Left ventricle myocardium inferior (tissue), 1 donor: ENCODE data around the gene SAMD1. TPM values are rescaled to one million over a fixed set of nuclear protein-coding genes. Genes with fewer than 3 reads are reported as not detected.
A peak's percentile ranks its signal among the peaks of the same experiment; 100 is the strongest.

Experiments
- DNase-seq: peaks from one replicate; pipeline ENCODE4 v3.0.0-alpha.2; 2020
- H3K27ac ChIP-seq: fragments of 200-600 bp; replicated peaks from 2 replicates; pipeline ENCODE4 v1.8.0; 2021
- H3K27me3 ChIP-seq: fragments of 200-600 bp; 2 replicates; pipeline ENCODE4 v1.8.0; 2021; ENCODE audit warnings: low read depth
- H3K36me3 ChIP-seq: fragments of 200-600 bp; 2 replicates; pipeline ENCODE4 v1.8.0; 2021
- H3K4me1 ChIP-seq: fragments of 200-600 bp; 2 replicates; pipeline ENCODE4 v1.8.0; 2021
- H3K4me3 ChIP-seq: fragments of 200-600 bp; 2 replicates; pipeline ENCODE4 v1.8.0; 2021; ENCODE audit warnings: mild to moderate bottlenecking, moderate library complexity
- H3K9me3 ChIP-seq: fragments of 200-600 bp; replicated peaks from 2 replicates; pipeline ENCODE4 v1.8.0; 2021
- intact Hi-C: fragments of 100-400 bp; cut with micrococcal nuclease; formaldehyde crosslinking; loops from one replicate; pipeline ENCODE4 v1.11.0; 2022
- total RNA-seq: library from RNA; stranded (reverse); fragmentation: NEBNext Ultra II Directional; extraction: Animal tissue kit (Norgen Biotek cat#: 25700); gene quantifications from one replicate; pipeline ENCODE4 v1.2.1, GENCODE V29; 2021
- TF ChIP-seq, protein P1 (sequence below): fragments of 200-600 bp; IDR thresholded peaks from 2 replicates; pipeline ENCODE4 v1.8.0; 2021; ENCODE audit warnings: antibody characterized with exemption, mild to moderate bottlenecking, borderline replicate concordance
- donor health status: DM: no; HTN: yes; CAD: no; lungs with severe emphysema.

Gene SAMD1
- total RNA-seq, 1 donor from 2014 or later: 46.7 TPM

GRCh38 chr19:14106840-14107239 is 16.3 kb upstream of the SAMD1 start:
- H3K4me3 ChIP-seq: peak overlapping the region; percentile 29
- TF ChIP-seq, protein P1, sequence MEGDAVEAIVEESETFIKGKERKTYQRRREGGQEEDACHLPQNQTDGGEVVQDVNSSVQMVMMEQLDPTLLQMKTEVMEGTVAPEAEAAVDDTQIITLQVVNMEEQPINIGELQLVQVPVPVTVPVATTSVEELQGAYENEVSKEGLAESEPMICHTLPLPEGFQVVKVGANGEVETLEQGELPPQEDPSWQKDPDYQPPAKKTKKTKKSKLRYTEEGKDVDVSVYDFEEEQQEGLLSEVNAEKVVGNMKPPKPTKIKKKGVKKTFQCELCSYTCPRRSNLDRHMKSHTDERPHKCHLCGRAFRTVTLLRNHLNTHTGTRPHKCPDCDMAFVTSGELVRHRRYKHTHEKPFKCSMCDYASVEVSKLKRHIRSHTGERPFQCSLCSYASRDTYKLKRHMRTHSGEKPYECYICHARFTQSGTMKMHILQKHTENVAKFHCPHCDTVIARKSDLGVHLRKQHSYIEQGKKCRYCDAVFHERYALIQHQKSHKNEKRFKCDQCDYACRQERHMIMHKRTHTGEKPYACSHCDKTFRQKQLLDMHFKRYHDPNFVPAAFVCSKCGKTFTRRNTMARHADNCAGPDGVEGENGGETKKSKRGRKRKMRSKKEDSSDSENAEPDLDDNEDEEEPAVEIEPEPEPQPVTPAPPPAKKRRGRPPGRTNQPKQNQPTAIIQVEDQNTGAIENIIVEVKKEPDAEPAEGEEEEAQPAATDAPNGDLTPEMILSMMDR: peak; percentile 39
- no peaks in the 10 kb centered on the region for H3K9me3 ChIP-seq
- H3K4me1 ChIP-seq: peaks cover 66% of the 10 kb centered on the region
- DNase-seq: peak; percentile 41
- peaks cover 50% of the 10 kb centered on the region for H3K36me3 ChIP-seq
- intact Hi-C loops: no loop called here
- H3K27ac ChIP-seq: peak overlapping the region; percentile 100
- H3K27me3 ChIP-seq: no peaks in the 10 kb centered on the region

DNA sequence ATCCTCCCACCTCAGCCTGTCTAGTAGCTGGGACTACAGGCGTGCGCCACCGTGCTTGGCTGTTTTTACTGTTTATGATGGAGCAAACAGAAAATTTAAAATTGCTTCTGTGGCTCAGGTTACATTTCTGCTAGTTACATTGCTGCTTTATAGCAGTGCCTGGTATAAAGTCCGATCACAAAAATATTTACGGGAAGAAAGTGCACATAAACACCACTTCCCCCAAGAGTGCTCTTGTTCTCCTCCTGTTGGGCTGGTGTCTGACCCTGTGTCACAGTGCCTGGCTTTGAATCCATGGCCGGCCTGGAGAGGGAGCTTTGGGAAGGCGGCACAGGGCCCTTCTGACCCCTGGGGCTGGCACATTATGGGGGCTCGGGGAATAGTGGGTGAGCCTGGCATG is 15.1 kb upstream of the SAMD1 start:
- H3K4me1 ChIP-seq: peaks cover 58% of the 10 kb centered on the region
- intact Hi-C loops: no loop called here
- H3K27me3 ChIP-seq: no peaks in the 10 kb centered on the region
- H3K9me3 ChIP-seq: no peaks in the 10 kb centered on the region
- peaks cover 61% of the 10 kb centered on the region for H3K36me3 ChIP-seq
- H3K27ac ChIP-seq: peak overlapping the region; percentile 100
- no peak overlapping the region for H3K4me3 ChIP-seq
- TF ChIP-seq, protein P1: no peak
- no peak for DNase-seq

- no peaks in the 10 kb centered on the region for H3K27me3 ChIP-seq
- no peak for DNase-seq
- H3K9me3 ChIP-seq: no peaks in the 10 kb centered on the region
- peaks cover 43% of the 10 kb centered on the region for H3K4me1 ChIP-seq
- H3K36me3 ChIP-seq: peaks cover 85% of the 10 kb centered on the region
- TF ChIP-seq, protein P1: no peak
- peak overlapping the region; percentile 60 for H3K27ac ChIP-seq
- no peak overlapping the region for H3K4me3 ChIP-seq
- intact Hi-C loops: no loop called here
These were observed 12.8 kb upstream of the SAMD1 start for GRCh38 chr19:14103310-14103709.

GRCh38 chr19:14102756-14103155 is 12.2 kb upstream of the SAMD1 start:
- Histone ChIP-seq H3K4me1 (peaks cover 37% of the 10 kb centered on the region), H3K27me3 (no peaks in the 10 kb centered on the region), H3K36me3 (peaks cover 90% of the 10 kb centered on the region), H3K27ac (peak overlapping the region; percentile 60), H3K4me3 (no peak overlapping the region), H3K9me3 (no peaks in the 10 kb centered on the region)
- DNase-seq: no peak
- intact Hi-C loops: no loop called here
- TF ChIP-seq, protein P1: no peak

DNA sequence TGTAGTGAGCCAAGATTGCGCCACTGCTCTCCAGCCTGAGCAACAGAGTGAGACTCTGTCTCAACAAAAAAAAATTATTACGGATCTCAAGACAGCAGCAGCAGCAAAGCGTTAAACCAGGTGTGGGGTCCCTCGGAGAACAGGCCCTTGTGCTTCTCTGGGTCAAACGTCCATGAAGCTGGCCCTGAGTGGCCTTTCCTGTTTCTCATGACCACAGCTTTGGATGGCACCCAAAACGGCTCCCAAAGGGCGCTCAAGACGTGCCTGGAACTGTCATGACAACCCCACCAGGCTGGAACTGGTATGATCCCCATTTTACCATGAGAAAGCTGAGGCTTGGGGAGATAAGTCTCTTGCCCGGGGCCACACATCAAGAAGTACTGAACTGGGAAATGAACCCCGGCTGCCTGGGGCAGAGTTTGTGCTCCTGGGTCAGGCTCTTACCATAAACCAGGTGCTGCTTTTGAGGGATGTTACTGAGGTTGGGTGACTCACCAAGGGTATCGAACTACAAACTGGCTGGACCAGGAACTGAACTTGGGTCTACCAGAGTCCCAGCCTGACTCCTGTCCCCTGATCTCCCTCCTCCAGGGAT is 11.6 kb upstream of the SAMD1 start:
- no peaks in the 10 kb centered on the region for H3K27me3 ChIP-seq
- no peak for DNase-seq
- peaks cover 32% of the 10 kb centered on the region for H3K4me1 ChIP-seq
- intact Hi-C loops: no loop called here
- peaks cover 96% of the 10 kb centered on the region for H3K36me3 ChIP-seq
- TF ChIP-seq, protein P1: no peak
- no peak overlapping the region for H3K4me3 ChIP-seq
- H3K27ac ChIP-seq: peak overlapping the region; percentile 60
- no peaks in the 10 kb centered on the region for H3K9me3 ChIP-seq
